Measurements from ENCODE around the gene KRTAP10-7.
"Not testable (repeated sequence)": the region's sequence is repeated elsewhere in the genome, so short reads cannot be mapped to it uniquely, and the experiment has no call there.

Gene KRTAP10-7

GRCh38 chr21:44612669-44613229 lies 12.4 kb downstream of the KRTAP10-7 start:
- DNase-seq, result no peak

GRCh38 chr21:44613386-44614155 lies 13.2 kb downstream of the KRTAP10-7 start:
- no peak for DNase-seq

- DNase-seq, result no peak
Measured at GRCh38 chr21:44614161-44614631, 13.8 kb downstream of the KRTAP10-7 start.

- no peak for DNase-seq
Measured at GRCh38 chr21:44614961-44615391, 14.6 kb downstream of the KRTAP10-7 start.

GRCh38 chr21:44615466-44615865 lies 15.1 kb downstream of the KRTAP10-7 start:
- no peak for DNase-seq

GRCh38 chr21:44615911-44616590 lies 15.7 kb downstream of the KRTAP10-7 start:
- no peak for DNase-seq

- DNase-seq, result no peak
Measured at GRCh38 chr21:44616591-44616926, 16.2 kb downstream of the KRTAP10-7 start.

GRCh38 chr21:44617071-44617501 lies 16.7 kb downstream of the KRTAP10-7 start:
- DNase-seq, result no peak

GRCh38 chr21:44618504-44618903 lies 18.1 kb downstream of the KRTAP10-7 start:
- peak; percentile 4 for DNase-seq

GRCh38 chr21:44618909-44619308 lies 18.5 kb downstream of the KRTAP10-7 start:
- DNase-seq, result peak; percentile 69

GRCh38 chr21:44619886-44620285 lies 19.5 kb downstream of the KRTAP10-7 start:
- no peak for DNase-seq

- no peak for DNase-seq
Measured at GRCh38 chr21:44623575-44623974, 23.2 kb downstream of the KRTAP10-7 start.

GRCh38 chr21:44625756-44626155 lies 25.4 kb downstream of the KRTAP10-7 start:
- DNase-seq, result no peak

GRCh38 chr21:44626262-44626661 lies 25.9 kb downstream of the KRTAP10-7 start:
- peak; percentile 29 for DNase-seq

GRCh38 chr21:44626673-44627143 lies 26.3 kb downstream of the KRTAP10-7 start, which contains the start of gene KRTAP10-9:
Gene KRTAP10-9, plus strand, starts transcription at chr21:44627093. Its CDS starts 79 bp downstream, at chr21:44627172.
- no peak for DNase-seq

GRCh38 chr21:44627181-44627822 lies 26.9 kb downstream of the KRTAP10-7 start:
- not testable (repeated sequence) for DNase-seq

GRCh38 chr21:44627831-44628233 lies 27.4 kb downstream of the KRTAP10-7 start:
- DNase-seq, result not testable (repeated sequence)

- DNase-seq, result no peak
Measured at GRCh38 chr21:44628707-44629391, 28.5 kb downstream of the KRTAP10-7 start.

- peak; percentile 18 for DNase-seq
Measured at GRCh38 chr21:44630440-44630839, 30.0 kb downstream of the KRTAP10-7 start.

- no peak for DNase-seq
Measured at GRCh38 chr21:44632067-44632466, 31.7 kb downstream of the KRTAP10-7 start.

GRCh38 chr21:44636209-44637017 lies 36.0 kb downstream of the KRTAP10-7 start:
- DNase-seq, result no peak
